GDM1 (cell line): ENCODE results near the gene THSD4.

Experiments used
- DNase-seq: peaks from one replicate; lab custom pipeline; 2025; lab: John Stamatoyannopoulos, UW

Gene THSD4

GRCh38 chr15:71784719-71785118 lies 669.4 kb downstream of the THSD4 start:
- DNase-seq, result no peak

- no peak for DNase-seq
Measured at GRCh38 chr15:71785996-71786395, 670.7 kb downstream of the THSD4 start.

GRCh38 chr15:71786673-71787072 lies 671.4 kb downstream of the THSD4 start:
- DNase-seq, result no peak

- DNase-seq, result no peak
Measured at GRCh38 chr15:71788646-71789579, 673.6 kb downstream of the THSD4 start.

GRCh38 chr15:71789616-71790015 lies 674.3 kb downstream of the THSD4 start:
- DNase-seq, result no peak

GRCh38 chr15:71790081-71790480 lies 674.8 kb downstream of the THSD4 start:
- no peak for DNase-seq

- DNase-seq, result no peak
Measured at GRCh38 chr15:71791975-71792374, 676.7 kb downstream of the THSD4 start.

- no peak for DNase-seq
Measured at GRCh38 chr15:71792521-71792920, 677.2 kb downstream of the THSD4 start.

- no peak for DNase-seq
Measured at GRCh38 chr15:71798641-71799040, 683.4 kb downstream of the THSD4 start.

- no peak for DNase-seq
Measured at GRCh38 chr15:71800190-71800589, 684.9 kb downstream of the THSD4 start.

GRCh38 chr15:71800835-71801745 lies 685.8 kb downstream of the THSD4 start:
- no peak for DNase-seq

GRCh38 chr15:71801935-71802655 lies 686.8 kb downstream of the THSD4 start:
- DNase-seq, result no peak

GRCh38 chr15:71802770-71803169 lies 687.5 kb downstream of the THSD4 start:
- no peak for DNase-seq

GRCh38 chr15:71804226-71804625 lies 689.0 kb downstream of the THSD4 start:
- no peak for DNase-seq

GRCh38 chr15:71804695-71805470 lies 689.6 kb downstream of the THSD4 start:
- DNase-seq, result no peak

GRCh38 chr15:71806452-71806931 lies 691.2 kb downstream of the THSD4 start:
- DNase-seq, result no peak

- DNase-seq, result no peak
Measured at GRCh38 chr15:71807125-71807629, 691.9 kb downstream of the THSD4 start.

- no peak for DNase-seq
Measured at GRCh38 chr15:71807691-71808091, 692.4 kb downstream of the THSD4 start.

- DNase-seq, result no peak
Measured at GRCh38 chr15:71808311-71809020, 693.2 kb downstream of the THSD4 start.

- DNase-seq, result no peak
Measured at GRCh38 chr15:71809346-71809745, 694.1 kb downstream of the THSD4 start.
